GM18499 (cell line): ENCODE data around the gene ATL1.
"Not testable (repeated sequence)": the region's sequence is repeated elsewhere in the genome, so short reads cannot be mapped to it uniquely, and the experiment has no call there.

Experiments
- ATAC-seq: cut with Tn5 transposase; IDR thresholded peaks from one replicate; pipeline ENCODE4 v1.9.1; 2021; ENCODE audit warnings: moderate number of reproducible peaks; ENCODE audit not compliant: insufficient read depth, unreplicated experiment

Gene ATL1

DNA sequence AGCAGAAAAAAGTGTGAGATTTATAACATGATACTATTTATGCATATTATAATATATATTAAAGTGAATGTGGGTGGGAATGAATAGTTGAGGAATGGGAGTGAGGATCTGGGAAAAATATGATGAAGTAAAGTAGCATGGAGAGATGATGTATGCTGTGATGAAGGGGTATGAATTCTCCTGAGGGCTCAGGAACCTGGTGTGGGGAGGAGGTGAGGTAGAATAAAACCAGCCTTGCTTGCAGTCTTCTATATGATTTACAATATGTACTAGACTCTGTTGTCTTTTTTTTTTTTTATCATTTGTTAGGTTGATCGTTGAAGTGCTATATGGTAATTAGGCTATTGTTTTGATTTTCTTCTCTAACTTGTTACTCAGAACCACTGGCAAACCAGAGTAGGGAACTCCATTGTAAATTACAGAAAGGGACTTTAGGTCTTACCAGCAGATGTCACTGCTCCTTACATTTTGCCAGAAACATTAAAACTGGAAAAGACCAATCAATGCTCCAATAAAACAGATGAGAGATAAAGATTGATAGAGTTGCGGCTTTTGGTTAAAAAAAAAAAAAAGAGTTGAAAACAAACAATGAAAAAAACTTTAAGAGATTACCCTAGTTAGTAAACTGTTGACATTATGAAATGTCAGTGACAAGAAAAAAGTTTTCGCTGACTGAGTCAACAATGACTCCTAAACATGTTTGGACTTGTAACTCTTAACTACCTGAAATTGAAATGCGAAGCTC, 39.9 kb downstream of the ATL1 start:
- no peak for ATAC-seq

DNA sequence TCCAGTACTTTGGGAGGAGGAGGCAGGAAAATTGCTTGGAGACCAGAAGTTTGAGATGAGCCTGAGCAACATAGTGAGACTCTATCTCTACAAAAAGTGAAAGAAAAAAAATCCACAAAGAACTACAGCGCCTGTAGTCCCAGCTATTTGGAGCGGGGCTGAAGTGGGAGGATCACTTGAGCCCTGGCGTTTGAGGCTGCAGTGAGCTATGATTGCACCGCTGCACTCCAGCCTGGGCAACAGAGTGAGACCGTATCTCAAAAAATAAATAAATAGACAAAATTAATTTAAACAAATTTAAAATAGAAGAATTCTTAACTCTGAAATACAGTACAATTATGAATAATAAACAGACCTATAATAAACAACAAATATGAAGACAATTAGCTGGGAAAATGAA, 40.9 kb downstream of the ATL1 start:
- no peak for ATAC-seq

DNA sequence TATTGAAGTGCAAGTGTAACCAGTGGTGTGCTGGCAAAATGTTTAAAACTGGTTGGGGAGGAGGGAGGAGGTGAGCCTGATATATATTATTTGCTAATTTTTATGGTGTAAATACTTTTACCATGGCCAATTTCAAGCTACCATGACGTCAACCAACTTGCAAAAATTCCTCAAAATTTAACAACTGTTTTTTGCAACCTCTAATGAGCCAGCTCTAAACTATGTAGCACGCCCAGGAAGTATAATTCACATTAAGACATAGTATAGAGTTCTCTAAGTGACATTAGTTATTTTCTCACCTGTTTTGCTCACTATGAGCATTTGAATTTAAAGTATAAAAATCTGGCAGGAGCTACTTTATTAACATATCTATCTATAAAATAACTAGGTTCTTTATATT, 41.4 kb downstream of the ATL1 start:
- no peak for ATAC-seq

GRCh38 chr14:50602035-50602434, 42.1 kb downstream of the ATL1 start:
- ATAC-seq: no peak

GRCh38 chr14:50603565-50603964, 43.6 kb downstream of the ATL1 start:
- no peak for ATAC-seq

DNA sequence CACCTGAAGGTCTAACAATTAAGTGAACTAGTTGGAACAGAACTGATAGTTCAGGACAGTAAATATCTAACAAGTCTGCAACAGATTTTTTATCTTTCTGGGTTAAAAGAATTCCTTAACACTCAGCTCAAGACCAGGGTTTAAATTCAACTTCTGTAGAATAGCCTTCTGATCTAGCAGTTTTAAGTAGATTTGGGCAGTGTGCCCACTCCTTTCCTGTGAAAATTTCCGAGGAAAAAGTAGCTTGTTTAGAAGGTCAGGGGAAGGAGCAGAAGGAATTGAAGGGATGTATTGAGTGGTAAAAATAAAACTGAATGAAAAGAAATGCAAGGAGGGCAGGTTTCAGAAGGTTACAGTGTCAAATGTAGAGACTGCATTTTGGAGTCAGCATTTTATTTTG, 45.8 kb downstream of the ATL1 start:
- ATAC-seq: no peak

DNA sequence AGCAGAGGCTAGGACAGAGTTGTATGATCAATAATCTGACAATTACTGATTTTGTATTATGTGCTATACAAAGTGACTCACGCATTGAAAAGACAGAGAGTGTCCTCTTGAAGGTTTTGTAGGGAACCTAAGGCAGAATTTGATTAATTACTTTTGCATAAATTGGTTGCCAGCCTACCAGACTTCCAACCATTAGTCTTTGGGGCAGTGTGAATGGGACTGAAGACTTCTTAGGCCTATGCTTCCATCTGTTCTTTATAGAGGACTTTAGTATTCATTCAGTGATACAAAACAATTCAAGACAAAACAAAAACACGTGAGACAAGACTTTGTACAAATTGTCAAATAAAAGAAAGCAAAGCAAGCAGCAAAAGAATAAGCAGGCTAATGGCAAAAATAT, 46.5 kb downstream of the ATL1 start:
- no peak for ATAC-seq

GRCh38 chr14:50607181-50607580, 47.2 kb downstream of the ATL1 start:
- ATAC-seq: no peak

- ATAC-seq: no peak
These were observed 47.8 kb downstream of the ATL1 start for GRCh38 chr14:50607761-50608160.

DNA sequence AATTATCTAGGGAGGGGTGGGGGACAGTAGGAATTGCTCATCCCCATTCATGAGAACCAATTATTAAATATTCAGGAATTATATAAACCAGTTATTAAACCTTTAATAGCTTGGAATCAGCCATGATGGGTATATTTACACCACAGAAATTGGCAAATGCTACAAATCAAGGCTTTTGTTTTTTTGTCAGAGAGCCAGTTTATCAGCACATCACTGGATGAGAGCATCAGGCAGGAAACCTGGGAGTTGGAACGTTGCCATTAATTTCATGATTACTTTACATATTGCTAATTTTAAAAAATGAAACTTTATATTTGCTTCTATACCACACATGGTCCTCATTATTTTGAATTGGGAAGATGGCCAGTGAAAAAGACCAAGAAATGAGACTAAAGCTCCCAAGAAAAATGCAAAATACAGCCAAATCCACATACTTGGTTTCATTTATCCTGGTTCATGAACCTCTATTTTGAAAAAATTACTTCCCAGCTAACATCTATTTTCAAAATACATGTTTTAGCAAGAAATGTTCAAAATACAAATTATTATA, 48.4 kb downstream of the ATL1 start:
- no peak for ATAC-seq

GRCh38 chr14:50610465-50610864, 50.5 kb downstream of the ATL1 start:
- no peak for ATAC-seq

GRCh38 chr14:50612806-50613205, 52.9 kb downstream of the ATL1 start:
- ATAC-seq: no peak

GRCh38 chr14:50615056-50615455, 55.1 kb downstream of the ATL1 start:
- no peak for ATAC-seq

GRCh38 chr14:50615552-50615951, 55.6 kb downstream of the ATL1 start:
- ATAC-seq: no peak

GRCh38 chr14:50616275-50616674, 56.3 kb downstream of the ATL1 start:
- ATAC-seq: no peak

- no peak for ATAC-seq
These were observed 59.7 kb downstream of the ATL1 start for GRCh38 chr14:50619569-50620141.

GRCh38 chr14:50620341-50620740, 60.4 kb downstream of the ATL1 start:
- no peak for ATAC-seq

GRCh38 chr14:50622978-50623377, 63.0 kb downstream of the ATL1 start:
- no peak for ATAC-seq

DNA sequence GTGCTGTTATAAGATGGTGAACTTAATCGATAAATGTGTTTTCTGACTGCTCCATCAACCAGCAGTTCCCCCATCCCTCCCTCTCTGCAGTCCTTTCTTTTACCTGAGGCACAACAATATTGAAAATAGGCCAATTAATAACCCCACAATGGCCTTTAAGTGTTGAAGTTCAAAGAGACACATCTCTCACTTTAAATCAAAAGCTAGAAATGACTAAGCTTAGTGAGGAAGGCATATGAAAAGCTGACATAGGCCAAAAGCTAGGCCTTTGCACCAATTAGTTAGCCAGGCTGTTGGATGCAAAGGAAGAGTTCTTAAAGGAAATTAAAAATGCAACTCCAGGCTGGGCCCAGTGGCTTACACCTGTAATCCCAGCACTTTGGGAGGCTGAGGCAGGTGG, 64.5 kb downstream of the ATL1 start:
- ATAC-seq: no peak

- ATAC-seq: not testable (repeated sequence)
These were observed 65.0 kb downstream of the ATL1 start for GRCh38 chr14:50624947-50625346.

GRCh38 chr14:50631408-50631821, 71.5 kb downstream of the ATL1 start:
- ATAC-seq: no peak

GRCh38 chr14:50633954-50634353, 74.0 kb downstream of the ATL1 start:
- ATAC-seq: no peak
